Measurements from ENCODE around the gene EIF1AD. TPM values are rescaled to one million over a fixed set of nuclear protein-coding genes. Genes with fewer than 3 reads are reported as not detected.
A peak's percentile ranks its signal among the peaks of the same experiment; 100 is the strongest.
"Not testable (repeated sequence)": the region's sequence is repeated elsewhere in the genome, so short reads cannot be mapped to it uniquely, and the experiment has no call there.

EIF1AD gene
- total RNA-seq, 1 donor from 2014 or later, result 29.0 TPM

DNA sequence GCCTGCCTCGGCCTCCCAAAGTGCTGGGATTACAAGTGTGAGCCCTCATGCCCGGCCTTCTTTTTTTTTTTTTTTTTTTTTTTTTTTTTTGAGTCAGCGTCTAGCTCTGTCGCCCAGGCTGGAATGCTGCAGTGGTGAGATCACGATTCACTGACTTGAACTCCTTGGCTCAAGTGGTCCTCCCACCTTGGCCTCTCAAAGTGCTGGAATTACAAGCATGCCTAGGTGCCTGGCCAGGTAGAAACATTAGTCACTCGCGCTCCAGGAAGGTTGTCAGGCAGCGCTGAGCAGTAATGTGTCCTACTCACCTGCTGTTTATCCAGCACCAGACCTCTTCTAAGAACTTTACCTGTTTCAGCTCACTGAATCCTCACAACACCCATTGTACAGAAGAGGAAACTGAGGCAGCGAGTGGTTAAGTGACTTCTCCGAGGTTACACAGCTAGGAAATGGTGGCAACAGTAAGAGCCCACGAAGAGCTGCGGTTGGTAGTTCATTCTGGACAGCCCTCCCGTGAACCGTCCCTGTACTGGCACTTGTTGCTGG, 9.4 kb upstream of the EIF1AD start:
- H3K27ac ChIP-seq, result peak overlapping the region; percentile 77
- intact Hi-C loops (cut with DNase I), result no loop called here

DNA sequence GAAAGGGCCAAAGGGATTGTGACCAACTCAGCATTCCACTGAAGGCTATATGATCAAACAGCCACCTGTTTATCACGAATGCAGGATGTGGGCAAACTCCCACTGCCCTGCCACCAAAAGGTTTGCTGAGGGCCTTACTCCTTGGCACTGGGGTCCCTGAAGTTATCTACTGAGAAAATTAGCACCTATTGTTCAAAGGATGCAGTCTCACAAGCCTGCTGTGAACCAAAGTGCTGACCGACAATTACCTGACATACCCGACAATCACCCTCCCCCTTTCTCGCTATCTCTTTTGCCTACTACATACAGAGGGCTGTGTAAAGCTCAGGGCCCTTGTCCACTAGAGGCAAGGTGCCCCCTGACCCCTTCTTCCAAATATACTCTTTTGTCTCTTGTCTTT, 8.1 kb upstream of the EIF1AD start:
- intact Hi-C loops (cut with DNase I); DNase-seq: not testable (repeated sequence)

More for the DNA sequence above, 9.4 kb upstream of the EIF1AD start:
- DNase-seq, result peak; percentile 86
- Histone ChIP-seq H3K4me3 (peak overlapping the region; percentile 37), H3K9me3 (no peaks in the 10 kb centered on the region), H3K4me1 (peaks cover 17% of the 10 kb centered on the region), H3K27me3 (ENCODE audit: low read depth) (peaks cover 22% of the 10 kb centered on the region), H3K36me3 (no peaks in the 10 kb centered on the region)
- peak; percentile 91 to 95 for ATAC-seq
- TF ChIP-seq, protein P1, sequence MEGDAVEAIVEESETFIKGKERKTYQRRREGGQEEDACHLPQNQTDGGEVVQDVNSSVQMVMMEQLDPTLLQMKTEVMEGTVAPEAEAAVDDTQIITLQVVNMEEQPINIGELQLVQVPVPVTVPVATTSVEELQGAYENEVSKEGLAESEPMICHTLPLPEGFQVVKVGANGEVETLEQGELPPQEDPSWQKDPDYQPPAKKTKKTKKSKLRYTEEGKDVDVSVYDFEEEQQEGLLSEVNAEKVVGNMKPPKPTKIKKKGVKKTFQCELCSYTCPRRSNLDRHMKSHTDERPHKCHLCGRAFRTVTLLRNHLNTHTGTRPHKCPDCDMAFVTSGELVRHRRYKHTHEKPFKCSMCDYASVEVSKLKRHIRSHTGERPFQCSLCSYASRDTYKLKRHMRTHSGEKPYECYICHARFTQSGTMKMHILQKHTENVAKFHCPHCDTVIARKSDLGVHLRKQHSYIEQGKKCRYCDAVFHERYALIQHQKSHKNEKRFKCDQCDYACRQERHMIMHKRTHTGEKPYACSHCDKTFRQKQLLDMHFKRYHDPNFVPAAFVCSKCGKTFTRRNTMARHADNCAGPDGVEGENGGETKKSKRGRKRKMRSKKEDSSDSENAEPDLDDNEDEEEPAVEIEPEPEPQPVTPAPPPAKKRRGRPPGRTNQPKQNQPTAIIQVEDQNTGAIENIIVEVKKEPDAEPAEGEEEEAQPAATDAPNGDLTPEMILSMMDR (IDR thresholded peaks at IDR 0.05), result no peak

DNA sequence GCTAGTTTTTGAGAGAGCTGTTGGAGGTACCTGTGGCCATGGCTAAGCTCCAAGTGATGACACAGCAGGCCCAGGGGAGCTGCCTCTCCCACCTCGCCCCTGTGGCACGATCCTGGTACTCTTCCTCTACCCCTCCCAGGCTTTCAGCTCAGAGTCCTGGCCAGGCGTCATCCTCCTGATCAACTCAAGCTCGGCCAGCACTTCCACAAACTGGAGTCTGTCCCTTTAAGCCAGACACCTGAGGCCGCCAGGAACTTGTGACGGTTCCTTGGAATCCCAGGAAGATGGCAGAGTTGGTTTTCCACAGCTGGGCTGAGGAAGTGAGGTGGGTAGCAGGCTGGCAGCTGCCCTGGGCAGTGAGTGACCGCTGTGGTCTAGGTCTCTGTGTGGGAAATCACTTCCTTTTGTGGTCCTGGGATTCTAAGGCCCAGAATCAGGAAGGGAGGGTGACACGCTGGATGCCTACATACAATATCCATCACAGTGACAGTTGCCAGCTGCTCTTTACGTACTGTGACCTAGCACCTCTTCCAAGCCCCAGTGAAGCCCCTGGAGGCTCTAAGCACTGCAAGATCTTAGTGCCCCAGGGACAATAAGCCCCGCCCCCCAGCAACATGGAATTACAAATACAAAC, 6.6 kb upstream of the EIF1AD start:
- Histone ChIP-seq H3K9me3 (no peaks in the 10 kb centered on the region), H3K36me3 (peaks cover 16% of the 10 kb centered on the region), H3K4me3 (no peak overlapping the region), H3K27ac (no peak overlapping the region), H3K27me3 (ENCODE audit: low read depth) (peaks cover 18% of the 10 kb centered on the region), H3K4me1 (peaks cover 18% of the 10 kb centered on the region)
- ATAC-seq, result no peak
- TF ChIP-seq, protein P1 (IDR thresholded peaks at IDR 0.05), result no peak
- DNase-seq, result no peak
- intact Hi-C loops (cut with DNase I), result no loop called here

More for the DNA sequence above, 8.1 kb upstream of the EIF1AD start:
- H3K36me3 ChIP-seq, H3K9me3 ChIP-seq, ATAC-seq, H3K4me3 ChIP-seq, H3K27ac ChIP-seq: not testable (repeated sequence)
- Histone ChIP-seq H3K27me3 (ENCODE audit: low read depth) (peaks cover 22% of the 10 kb centered on the region), H3K4me1 (peaks cover 17% of the 10 kb centered on the region)

DNA sequence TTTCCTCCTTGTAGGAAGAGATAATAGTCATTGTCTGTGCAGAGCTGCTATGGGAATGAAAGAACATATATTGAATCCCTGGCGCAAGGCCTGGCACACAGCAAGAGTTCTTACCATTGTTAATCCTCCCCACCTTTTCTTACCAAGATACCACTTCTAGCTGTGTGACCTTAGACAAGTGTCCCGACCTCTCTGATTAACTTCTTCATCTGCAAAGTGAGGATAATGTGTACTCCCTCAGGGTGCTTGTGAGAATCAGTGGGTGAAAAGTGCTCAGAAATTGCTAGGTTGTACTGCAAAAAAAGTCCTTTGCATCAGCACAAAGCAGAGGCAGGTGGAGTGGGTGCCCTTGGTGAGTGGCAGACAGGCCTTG, 6.1 kb upstream of the EIF1AD start:
- intact Hi-C loops (cut with DNase I), result no loop called here
- H3K27me3 ChIP-seq (ENCODE audit: low read depth), result peaks cover 15% of the 10 kb centered on the region
- H3K9me3 ChIP-seq, result no peaks in the 10 kb centered on the region
- TF ChIP-seq, protein P1 (IDR thresholded peaks at IDR 0.05), result no peak
- H3K4me1 ChIP-seq, result peaks cover 19% of the 10 kb centered on the region
- H3K4me3 ChIP-seq, result no peak overlapping the region
- no peak overlapping the region for H3K27ac ChIP-seq
- DNase-seq (no peak), ATAC-seq (no peak)
- H3K36me3 ChIP-seq, result peaks cover 16% of the 10 kb centered on the region

DNA sequence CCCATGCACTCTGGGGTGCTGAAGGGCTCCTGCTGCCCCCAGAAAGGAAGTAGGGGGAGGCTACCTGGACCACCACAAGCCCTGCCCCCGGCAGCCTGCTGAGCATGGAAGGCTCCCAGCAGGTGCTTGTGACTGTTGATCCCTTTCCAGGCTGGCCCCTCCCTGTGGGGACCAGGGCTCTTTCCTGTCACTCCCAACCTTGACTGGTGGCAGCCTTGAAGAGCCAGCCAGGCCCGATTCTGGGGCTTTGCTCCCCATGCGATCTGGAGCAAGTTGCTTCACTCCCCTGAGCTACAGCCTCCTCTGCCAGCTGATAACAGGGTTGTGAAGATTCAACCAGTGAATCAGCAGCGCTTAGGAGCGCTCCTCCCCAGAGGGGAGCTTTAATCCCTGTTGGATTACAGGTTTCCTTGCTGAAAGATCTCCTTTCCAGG, 5.3 kb upstream of the EIF1AD start:
- no peak overlapping the region for H3K27ac ChIP-seq
- H3K27me3 ChIP-seq (ENCODE audit: low read depth), result peaks cover 11% of the 10 kb centered on the region
- intact Hi-C loops (cut with DNase I), result no loop called here
- no peaks in the 10 kb centered on the region for H3K9me3 ChIP-seq
- TF ChIP-seq, protein P1 (IDR thresholded peaks at IDR 0.05), result no peak
- DNase-seq (no peak), ATAC-seq (no peak)
- H3K36me3 ChIP-seq, result peaks cover 16% of the 10 kb centered on the region
- H3K4me3 ChIP-seq, result no peak overlapping the region
- peaks cover 16% of the 10 kb centered on the region for H3K4me1 ChIP-seq

DNA sequence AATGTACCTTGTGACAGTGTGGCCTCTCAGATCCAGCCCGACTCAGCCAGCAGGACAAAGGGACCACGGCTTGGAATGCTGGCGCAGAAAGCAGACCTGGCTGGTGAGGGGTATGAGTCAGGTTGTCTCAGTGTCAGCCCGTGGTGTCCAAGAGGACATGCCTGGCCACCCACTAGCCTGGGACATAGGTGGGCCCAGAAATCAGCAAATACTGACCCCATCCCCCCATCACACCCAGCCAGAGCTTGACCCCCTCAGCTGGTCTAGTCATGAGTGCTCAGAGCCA, 4.9 kb upstream of the EIF1AD start:
- Histone ChIP-seq H3K27ac (no peak overlapping the region), H3K4me3 (no peak overlapping the region), H3K9me3 (no peaks in the 10 kb centered on the region), H3K36me3 (peaks cover 16% of the 10 kb centered on the region), H3K4me1 (peaks cover 12% of the 10 kb centered on the region), H3K27me3 (ENCODE audit: low read depth) (peaks cover 7% of the 10 kb centered on the region)
- intact Hi-C loops (cut with DNase I), result no loop called here
- TF ChIP-seq, protein P1 (IDR thresholded peaks at IDR 0.05), result no peak
- ATAC-seq, result no peak
- no peak for DNase-seq

Measured in lower lobe of right lung (tissue), 2 donors.